HepG2 (cell line): ENCODE results near the gene MYO5B. TPM values are rescaled to one million over a fixed set of nuclear protein-coding genes. Genes with fewer than 3 reads are reported as not detected.

Experiments
- CBX1 ChIP-seq: IDR thresholded peaks from one replicate; pipeline ENCODE4 v1.6.1; 2016; ENCODE audit warnings: antibody characterized with exemption, low read depth
- CSRNP1 ChIP-seq: sonication (generic); formaldehyde crosslinking; IDR thresholded peaks from 2 replicates; pipeline ENCODE4 v1.8.1; 2023; ENCODE audit warnings: mild to moderate bottlenecking, missing genetic modification reagents
- ELF3 ChIP-seq: IDR thresholded peaks from 2 replicates; pipeline ENCODE4 v1.6.1; 2016; ENCODE audit warnings: missing genetic modification reagents, missing compliant biosample characterization
- ERF ChIP-seq: IDR thresholded peaks from 2 replicates; pipeline ENCODE4 v1.6.1; 2018; ENCODE audit warnings: missing biosample characterization, missing genetic modification reagents
- FOXJ3 ChIP-seq: sonication (generic); formaldehyde crosslinking; IDR thresholded peaks from 2 replicates; pipeline ENCODE4 v1.4.0; 2020; ENCODE audit warnings: missing genetic modification reagents, mild to moderate bottlenecking, borderline replicate concordance
- NFIC ChIP-seq: IDR thresholded peaks from 2 replicates; pipeline ENCODE4 v1.6.1; 2012; ENCODE audit warnings: mild to moderate bottlenecking, low read length, inconsistent platforms
- RCOR2 ChIP-seq: IDR thresholded peaks from 2 replicates; pipeline ENCODE4 v1.6.1; 2016; ENCODE audit warnings: missing biosample characterization, missing genetic modification reagents
- REL ChIP-seq: sonication (generic); formaldehyde crosslinking; conservative IDR thresholded peaks from 2 replicates; pipeline ENCODE4 v1.8.0; 2022; ENCODE audit warnings: mild to moderate bottlenecking, missing genetic modification reagents, moderate library complexity
- SSRP1 ChIP-seq: IDR thresholded peaks from 2 replicates; pipeline ENCODE4 v1.6.1; 2016; ENCODE audit warnings: control low read depth
- XBP1 ChIP-seq: sonication (generic); formaldehyde crosslinking; IDR thresholded peaks from 2 replicates; pipeline ENCODE4 v1.5.0; 2020; ENCODE audit warnings: missing genetic modification reagents
- ZFP36L1 ChIP-seq: sonication (generic); formaldehyde crosslinking; IDR thresholded peaks from 2 replicates; pipeline ENCODE4 v1.8.0; 2022; ENCODE audit warnings: mild to moderate bottlenecking, missing genetic modification reagents, moderate library complexity
- ZNF256 ChIP-seq: sonication (generic); formaldehyde crosslinking; conservative IDR thresholded peaks from 2 replicates; pipeline ENCODE4 v1.4.0; 2020; ENCODE audit warnings: missing genetic modification reagents
- ZNF577 ChIP-seq: sonication (generic); formaldehyde crosslinking; IDR thresholded peaks from 2 replicates; pipeline ENCODE4 v1.4.0; 2020; ENCODE audit warnings: mild to moderate bottlenecking, low read depth, missing genetic modification reagents, borderline replicate concordance
- ZNF713 ChIP-seq: sonication (generic); formaldehyde crosslinking; IDR thresholded peaks from 2 replicates; pipeline ENCODE4 v1.4.0; 2020; ENCODE audit warnings: mild to moderate bottlenecking, missing genetic modification reagents
- ZSCAN25 ChIP-seq: sonication (generic); formaldehyde crosslinking; IDR thresholded peaks from 2 replicates; pipeline ENCODE4 v1.8.0; 2022; ENCODE audit warnings: mild to moderate bottlenecking, missing genetic modification reagents
- polyA plus RNA-seq, 8 experiments: library from polyadenylated mRNA; depleted of rRNA in 3 of 8; stranded (reverse) in 7 of 8; unstranded in 1 of 8; fragments of >200 nt; fragmentation: Illumina TruSeq in 4 of 8; extraction: Trizol in 4 of 8; gene quantifications; 2 replicates each; pipeline versions ENCODE4 v1.2.1 to v1.2.3, GENCODE V29; 2011 to 2016; ENCODE audit warnings: low read depth in 4 of 8, missing spikeins in 1 of 8, mixed read lengths in 1 of 8; ENCODE audit not compliant: insufficient read depth in 1 of 8
- total RNA-seq, 5 experiments: library from RNA; depleted of rRNA; stranded (reverse); fragments of >200 nt; fragmentation: Illumina TruSeq; extraction: Trizol; gene quantifications; 2 replicates each; pipeline ENCODE4 v1.2.3, GENCODE V29; 2016; ENCODE audit warnings: low read depth in 1 of 5
- TF ChIP-seq, protein P1 (sequence below): sonication (generic); formaldehyde crosslinking; IDR thresholded peaks from 2 replicates; pipeline ENCODE4 v1.5.0; 2020; ENCODE audit warnings: mild to moderate bottlenecking, missing genetic modification reagents, borderline replicate concordance
- TF ChIP-seq, protein P2 (sequence below): sonication (generic); formaldehyde crosslinking; IDR thresholded peaks from 2 replicates; pipeline ENCODE4 v1.4.0; 2020; ENCODE audit warnings: mild to moderate bottlenecking, missing genetic modification reagents, borderline replicate concordance
- TF ChIP-seq, protein P3 (sequence below): IDR thresholded peaks from 2 replicates; pipeline ENCODE4 v1.6.1; 2016; ENCODE audit warnings: missing genetic modification reagents, missing compliant biosample characterization

MYO5B gene
- total and polyA plus RNA-seq, 2 of the 13 experiments (the other 11 are each of a cell fraction or from before 2014, with no cell fraction given), result 13.1 to 24.0 TPM

- TF ChIP-seq, protein P1, sequence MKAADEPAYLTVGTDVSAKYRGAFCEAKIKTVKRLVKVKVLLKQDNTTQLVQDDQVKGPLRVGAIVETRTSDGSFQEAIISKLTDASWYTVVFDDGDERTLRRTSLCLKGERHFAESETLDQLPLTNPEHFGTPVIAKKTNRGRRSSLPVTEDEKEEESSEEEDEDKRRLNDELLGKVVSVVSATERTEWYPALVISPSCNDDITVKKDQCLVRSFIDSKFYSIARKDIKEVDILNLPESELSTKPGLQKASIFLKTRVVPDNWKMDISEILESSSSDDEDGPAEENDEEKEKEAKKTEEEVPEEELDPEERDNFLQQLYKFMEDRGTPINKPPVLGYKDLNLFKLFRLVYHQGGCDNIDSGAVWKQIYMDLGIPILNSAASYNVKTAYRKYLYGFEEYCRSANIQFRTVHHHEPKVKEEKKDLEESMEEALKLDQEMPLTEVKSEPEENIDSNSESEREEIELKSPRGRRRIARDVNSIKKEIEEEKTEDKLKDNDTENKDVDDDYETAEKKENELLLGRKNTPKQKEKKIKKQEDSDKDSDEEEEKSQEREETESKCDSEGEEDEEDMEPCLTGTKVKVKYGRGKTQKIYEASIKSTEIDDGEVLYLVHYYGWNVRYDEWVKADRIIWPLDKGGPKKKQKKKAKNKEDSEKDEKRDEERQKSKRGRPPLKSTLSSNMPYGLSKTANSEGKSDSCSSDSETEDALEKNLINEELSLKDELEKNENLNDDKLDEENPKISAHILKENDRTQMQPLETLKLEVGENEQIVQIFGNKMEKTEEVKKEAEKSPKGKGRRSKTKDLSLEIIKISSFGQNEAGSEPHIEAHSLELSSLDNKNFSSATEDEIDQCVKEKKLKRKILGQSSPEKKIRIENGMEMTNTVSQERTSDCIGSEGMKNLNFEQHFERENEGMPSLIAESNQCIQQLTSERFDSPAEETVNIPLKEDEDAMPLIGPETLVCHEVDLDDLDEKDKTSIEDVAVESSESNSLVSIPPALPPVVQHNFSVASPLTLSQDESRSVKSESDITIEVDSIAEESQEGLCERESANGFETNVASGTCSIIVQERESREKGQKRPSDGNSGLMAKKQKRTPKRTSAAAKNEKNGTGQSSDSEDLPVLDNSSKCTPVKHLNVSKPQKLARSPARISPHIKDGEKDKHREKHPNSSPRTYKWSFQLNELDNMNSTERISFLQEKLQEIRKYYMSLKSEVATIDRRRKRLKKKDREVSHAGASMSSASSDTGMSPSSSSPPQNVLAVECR (CRISPR knock-in tag), result no peak
- no peak for TF ChIP-seq REL (CRISPR knock-in tag)
- TF ChIP-seq ELF3 (CRISPR knock-in tag), result peak; percentile 74
- no peak for TF ChIP-seq CBX1
- TF ChIP-seq RCOR2 (CRISPR knock-in tag), result peak; percentile 72
- no peak for TF ChIP-seq NFIC
- no peak for TF ChIP-seq CSRNP1 (CRISPR knock-in tag)
- TF ChIP-seq ERF, result no peak
- no peak for TF ChIP-seq ZFP36L1 (CRISPR knock-in tag)
- TF ChIP-seq ZNF577 (CRISPR knock-in tag), result no peak
- TF ChIP-seq, protein P2, sequence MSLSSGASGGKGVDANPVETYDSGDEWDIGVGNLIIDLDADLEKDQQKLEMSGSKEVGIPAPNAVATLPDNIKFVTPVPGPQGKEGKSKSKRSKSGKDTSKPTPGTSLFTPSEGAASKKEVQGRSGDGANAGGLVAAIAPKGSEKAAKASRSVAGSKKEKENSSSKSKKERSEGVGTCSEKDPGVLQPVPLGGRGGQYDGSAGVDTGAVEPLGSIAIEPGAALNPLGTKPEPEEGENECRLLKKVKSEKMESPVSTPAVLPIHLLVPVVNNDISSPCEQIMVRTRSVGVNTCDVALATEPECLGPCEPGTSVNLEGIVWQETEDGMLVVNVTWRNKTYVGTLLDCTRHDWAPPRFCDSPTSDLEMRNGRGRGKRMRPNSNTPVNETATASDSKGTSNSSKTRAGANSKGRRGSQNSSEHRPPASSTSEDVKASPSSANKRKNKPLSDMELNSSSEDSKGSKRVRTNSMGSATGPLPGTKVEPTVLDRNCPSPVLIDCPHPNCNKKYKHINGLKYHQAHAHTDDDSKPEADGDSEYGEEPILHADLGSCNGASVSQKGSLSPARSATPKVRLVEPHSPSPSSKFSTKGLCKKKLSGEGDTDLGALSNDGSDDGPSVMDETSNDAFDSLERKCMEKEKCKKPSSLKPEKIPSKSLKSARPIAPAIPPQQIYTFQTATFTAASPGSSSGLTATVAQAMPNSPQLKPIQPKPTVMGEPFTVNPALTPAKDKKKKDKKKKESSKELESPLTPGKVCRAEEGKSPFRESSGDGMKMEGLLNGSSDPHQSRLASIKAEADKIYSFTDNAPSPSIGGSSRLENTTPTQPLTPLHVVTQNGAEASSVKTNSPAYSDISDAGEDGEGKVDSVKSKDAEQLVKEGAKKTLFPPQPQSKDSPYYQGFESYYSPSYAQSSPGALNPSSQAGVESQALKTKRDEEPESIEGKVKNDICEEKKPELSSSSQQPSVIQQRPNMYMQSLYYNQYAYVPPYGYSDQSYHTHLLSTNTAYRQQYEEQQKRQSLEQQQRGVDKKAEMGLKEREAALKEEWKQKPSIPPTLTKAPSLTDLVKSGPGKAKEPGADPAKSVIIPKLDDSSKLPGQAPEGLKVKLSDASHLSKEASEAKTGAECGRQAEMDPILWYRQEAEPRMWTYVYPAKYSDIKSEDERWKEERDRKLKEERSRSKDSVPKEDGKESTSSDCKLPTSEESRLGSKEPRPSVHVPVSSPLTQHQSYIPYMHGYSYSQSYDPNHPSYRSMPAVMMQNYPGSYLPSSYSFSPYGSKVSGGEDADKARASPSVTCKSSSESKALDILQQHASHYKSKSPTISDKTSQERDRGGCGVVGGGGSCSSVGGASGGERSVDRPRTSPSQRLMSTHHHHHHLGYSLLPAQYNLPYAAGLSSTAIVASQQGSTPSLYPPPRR (CRISPR knock-in tag), result no peak
- TF ChIP-seq ZSCAN25 (CRISPR knock-in tag), result no peak
- TF ChIP-seq XBP1 (CRISPR knock-in tag), result no peak
- TF ChIP-seq ZNF713 (CRISPR knock-in tag), result no peak
- no peak for TF ChIP-seq SSRP1 (CRISPR knock-in tag)
- no peak for TF ChIP-seq ZNF256
- TF ChIP-seq, protein P3, sequence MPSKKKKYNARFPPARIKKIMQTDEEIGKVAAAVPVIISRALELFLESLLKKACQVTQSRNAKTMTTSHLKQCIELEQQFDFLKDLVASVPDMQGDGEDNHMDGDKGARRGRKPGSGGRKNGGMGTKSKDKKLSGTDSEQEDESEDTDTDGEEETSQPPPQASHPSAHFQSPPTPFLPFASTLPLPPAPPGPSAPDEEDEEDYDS, result no peak
- TF ChIP-seq FOXJ3, result no peak
Observed at GRCh38 chr18:50090370-50091312, 104.3 kb downstream of the MYO5B start (continued).
